IMR-90 (cell line): ENCODE measurements around the gene SLC29A1. TPM values are rescaled to one million over a fixed set of nuclear protein-coding genes. Genes with fewer than 3 reads are reported as not detected.

Source experiments
- ATAC-seq: fragments of 200-7000 bp; cut with Tn5 transposase; 2 replicates; pipeline ENCODE4 v1.9.1; 2020; ENCODE audit warnings: low read depth, mild to moderate bottlenecking, moderate library complexity
- BruUV-seq: library from RNA; stranded (reverse); fragments of 400-500 nt; replicated peaks from 2 replicates; lab custom pipeline; 2021; lab: Mats Ljungman, UMichigan
- CTCF ChIA-PET: fragments of 300-600 bp; formaldehyde crosslinking; extraction: SDS; loops from one replicate; lab custom pipeline; 2021; ENCODE audit warnings: antibody characterized with exemption; lab: Yijun Ruan, JAX
- POLR2A ChIA-PET: fragments of 300-600 bp; sonication (Branson Sonifier 250); formaldehyde crosslinking; loops from one replicate; lab custom pipeline; 2022; ENCODE audit warnings: antibody characterized with exemption; ENCODE audit not compliant: unreplicated experiment; lab: Charles Lee
- DNase-seq: peaks from one replicate; pipeline ENCODE4 v3.0.0; 2013
- H2AFZ ChIP-seq: replicated peaks from 2 replicates; pipeline ENCODE3; 2013; ENCODE audit warnings: low read length, mild to moderate bottlenecking; ENCODE audit not compliant: poor library complexity
- H2AK5ac ChIP-seq: 2 replicates; pipeline ENCODE4 v1.6.1; 2013; ENCODE audit warnings: low read depth, low read length, inconsistent platforms
- H2AK9ac ChIP-seq: replicated peaks from 2 replicates; pipeline ENCODE3; 2013; ENCODE audit warnings: mild to moderate bottlenecking, low read depth, low read length, moderate library complexity; ENCODE audit not compliant: poor library complexity
- H2BK120ac ChIP-seq: 2 replicates; pipeline ENCODE4 v1.6.1; 2013; ENCODE audit warnings: low read depth, low read length, inconsistent platforms
- H2BK15ac ChIP-seq: 3 replicates; pipeline ENCODE4 v1.6.1; 2013; ENCODE audit warnings: low read depth, low read length, inconsistent platforms
- H2BK20ac ChIP-seq: 2 replicates; pipeline ENCODE4 v1.6.1; 2013; ENCODE audit warnings: low read depth, mild to moderate bottlenecking, inconsistent platforms, low read length, moderate library complexity
- H2BK5ac ChIP-seq: 2 replicates; pipeline ENCODE4 v1.6.1; 2013; ENCODE audit warnings: mild to moderate bottlenecking, low read depth, low read length, inconsistent platforms; ENCODE audit not compliant: poor library complexity, severe bottlenecking
- H3K14ac ChIP-seq: replicated peaks from 2 replicates; pipeline ENCODE4 v1.6.1; 2013; ENCODE audit warnings: low read depth, low read length, inconsistent platforms
- H3K18ac ChIP-seq: 2 replicates; pipeline ENCODE4 v1.6.1; 2013; ENCODE audit warnings: low read depth, low read length, control low read depth
- H3K23ac ChIP-seq: 2 replicates; pipeline ENCODE4 v1.6.1; 2013; ENCODE audit warnings: low read depth, low read length, inconsistent platforms
- H3K27ac ChIP-seq: 2 replicates; pipeline ENCODE4 v1.5.1; 2013; ENCODE audit warnings: mild to moderate bottlenecking, control low read depth, low read length; ENCODE audit not compliant: insufficient read depth
- H3K27me3 ChIP-seq: 2 replicates; pipeline ENCODE4 v1.6.1; 2013; ENCODE audit warnings: low read length; ENCODE audit not compliant: control insufficient read depth, insufficient read depth
- H3K36me3 ChIP-seq: 2 replicates; pipeline ENCODE4 v1.6.1; 2013; ENCODE audit warnings: low read length, mixed read lengths; ENCODE audit not compliant: control insufficient read depth, insufficient read depth
- H3K4ac ChIP-seq: 2 replicates; pipeline ENCODE4 v1.6.1; 2013; ENCODE audit warnings: low read depth, low read length, inconsistent platforms
- H3K4me1 ChIP-seq: 2 replicates; pipeline ENCODE4 v1.6.1; 2013; ENCODE audit warnings: low read length, mixed read lengths; ENCODE audit not compliant: control insufficient read depth, insufficient read depth
- H3K4me2 ChIP-seq: 2 replicates; pipeline ENCODE4 v1.6.1; 2013; ENCODE audit warnings: low read depth, mild to moderate bottlenecking, control low read depth, low read length, moderate library complexity
- H3K4me3 ChIP-seq: 2 replicates; pipeline ENCODE4 v1.5.1; 2013; ENCODE audit warnings: low read depth, mild to moderate bottlenecking, control low read depth, low read length, moderate library complexity; ENCODE audit not compliant: insufficient read depth
- H3K56ac ChIP-seq: 2 replicates; pipeline ENCODE4 v1.6.1; 2013; ENCODE audit warnings: low read length, inconsistent platforms; ENCODE audit not compliant: insufficient read depth; ENCODE audit errors: extremely low read depth
- H3K79me1 ChIP-seq, 2 experiments: 2 replicates each; pipeline ENCODE4 v1.6.1; 2013; ENCODE audit warnings: low read length in 2 of 2, inconsistent platforms in 1 of 2, low read depth in 1 of 2
- H3K9ac ChIP-seq: 2 replicates; pipeline ENCODE4 v1.6.1; 2013; ENCODE audit warnings: low read depth, low read length, control low read depth
- H3K9me1 ChIP-seq: 2 replicates; pipeline ENCODE4 v1.6.1; 2013; ENCODE audit warnings: low read length, inconsistent platforms; ENCODE audit not compliant: insufficient read depth
- H3K9me3 ChIP-seq: 2 replicates; pipeline ENCODE4 v1.6.1; 2013; ENCODE audit warnings: low read length; ENCODE audit not compliant: control insufficient read depth, insufficient read depth
- H4K20me1 ChIP-seq: 2 replicates; pipeline ENCODE4 v1.6.1; 2013; ENCODE audit warnings: low read length, inconsistent platforms; ENCODE audit not compliant: insufficient read depth
- H4K5ac ChIP-seq: 2 replicates; pipeline ENCODE4 v1.6.1; 2013; ENCODE audit warnings: mild to moderate bottlenecking, low read depth, low read length, control low read depth
- H4K8ac ChIP-seq, 2 experiments: 2 replicates each; pipeline ENCODE4 v1.6.1; 2013; ENCODE audit warnings: low read depth in 2 of 2, low read length in 2 of 2, control low read depth in 1 of 2, inconsistent platforms in 1 of 2
- H4K91ac ChIP-seq: 2 replicates; pipeline ENCODE4 v1.6.1; 2013; ENCODE audit warnings: low read depth, low read length, inconsistent platforms; ENCODE audit not compliant: insufficient read depth
- CHD1 ChIP-seq: IDR thresholded peaks from 2 replicates; pipeline ENCODE4 v1.6.1; 2012; ENCODE audit warnings: low read depth, low read length, improper control_type of control experiment
- CTCF ChIP-seq: conservative IDR thresholded peaks from 2 replicates; pipeline ENCODE4 v1.5.1; 2012; ENCODE audit warnings: mild to moderate bottlenecking, low read depth, low read length, improper control_type of control experiment
- MAFK ChIP-seq: IDR thresholded peaks from 2 replicates; pipeline ENCODE4 v1.6.1; 2012; ENCODE audit warnings: low read depth, low read length, improper control_type of control experiment
- MAZ ChIP-seq: IDR thresholded peaks from 2 replicates; pipeline ENCODE4 v1.6.1; 2012; ENCODE audit warnings: low read depth, mild to moderate bottlenecking, low read length, improper control_type of control experiment, moderate library complexity, borderline replicate concordance
- MXI1 ChIP-seq: IDR thresholded peaks from 2 replicates; pipeline ENCODE4 v1.6.1; 2012; ENCODE audit warnings: low read depth, mild to moderate bottlenecking, low read length, moderate library complexity, borderline replicate concordance
- SMC3 ChIP-seq: fragments of 150-350 bp; IDR thresholded peaks from 2 replicates; pipeline ENCODE4 v1.6.1; 2016; ENCODE audit warnings: low read depth, mild to moderate bottlenecking, antibody characterized with exemption, low read length, moderate library complexity
- WGBS, 2 experiments: methylation state at CpG; one replicate each; pipeline versions ENCODE4 v1.1.5 to v1.1.7; 2013; ENCODE audit warnings: missing lambda C conversion rate in 2 of 2; ENCODE audit not compliant: insufficient read length in 1 of 2; ENCODE audit errors: extremely low coverage in 2 of 2; 5-methylcytosine and 5-hydroxymethylcytosine counted together
- dilution Hi-C: fragments of 300-500 bp; cut with HindIII; formaldehyde crosslinking; loops from one replicate; pipeline ENCODE4 v1.14.3; 2018; ENCODE audit warnings: low sequenced_read_pairs; ENCODE audit not compliant: unreplicated experiment
- in situ Hi-C: fragments of 300-500 bp; cut with MboI; formaldehyde crosslinking; loops from 3 replicates; pipeline ENCODE4 v1.14.3; 2019; ENCODE audit warnings: low sequenced_read_pairs, inconsistent platforms, mixed read lengths
- intact Hi-C: fragments of 100-400 bp; cut with micrococcal nuclease; formaldehyde crosslinking; loops from 2 replicates; pipeline ENCODE4 v1.10.0; 2022
- polyA plus RNA-seq, 3 experiments: library from polyadenylated mRNA; depleted of rRNA; stranded (reverse); fragments of >200 nt; gene quantifications; 2 replicates each; pipeline ENCODE4 v1.2.3, GENCODE V29; 2012; ENCODE audit warnings: low replicate concordance in 1 of 3
- total RNA-seq: library from RNA; depleted of rRNA; stranded (reverse); fragments of >200 nt; gene quantifications from 2 replicates; pipeline ENCODE4 v1.2.3, GENCODE V29; 2012

SLC29A1 gene
- total and polyA plus RNA-seq, 2 of the 4 experiments (the other 2 are of a cell fraction) = 4.1 to 22.1 TPM

DNA sequence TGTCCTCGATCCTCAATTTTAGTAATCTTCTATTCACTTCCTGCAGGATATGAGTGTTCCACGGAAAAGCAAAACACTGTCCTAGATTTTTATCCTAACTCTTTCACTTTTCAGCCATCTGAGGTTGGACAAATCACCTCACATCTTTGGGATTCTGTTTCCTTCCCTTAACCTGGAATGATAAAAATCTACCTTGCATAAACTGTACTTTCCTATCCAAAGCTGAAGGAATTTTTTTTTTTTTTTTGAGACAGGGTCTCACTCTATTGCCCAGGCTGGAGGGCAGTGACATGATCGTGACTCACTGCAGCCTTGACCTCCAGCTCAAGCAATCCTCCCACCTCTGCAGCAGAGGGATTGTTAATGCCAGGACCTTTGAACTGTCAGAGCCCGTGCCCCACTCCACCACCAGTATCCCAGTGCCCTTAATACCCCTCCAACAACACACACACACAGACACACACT, 44.3 kb upstream of the SLC29A1 start:
- WGBS, 2 experiments = 0% methylated on average over 2 of the region's 4 CpGs; no CpG with 5 or more reads in 1 of the 2 experiments
- Histone ChIP-seq H3K27ac (no peak overlapping the region), H4K8ac (peak overlapping the region in 1 of 2 experiments; percentile 40; a peak in 1 of 4 replicates), H3K9me3 (no peaks in the 10 kb centered on the region), H4K91ac (no peak overlapping the region), H3K4me1 (no peaks in the 10 kb centered on the region), H3K4ac (peak overlapping the region; percentile 20; the same call in 1 of the 2 replicates), H4K20me1 (no peaks in the 10 kb centered on the region; the same call in 1 of the 2 replicates), H3K27me3 (peaks cover 9% of the 10 kb centered on the region), H3K14ac (0 out of 2 replicates have a peak overlapping the region, but pooled peaks have one; percentile 58), H3K79me1 (no peaks in the 10 kb centered on the region), H3K36me3 (no peaks in the 10 kb centered on the region), H3K4me3 (no peak overlapping the region), H2BK5ac (no peak overlapping the region), H2BK120ac (peak overlapping the region; percentile 64), H2BK20ac (0 out of 2 replicates have a peak overlapping the region, but pooled peaks have one; percentile 9), H2BK15ac (no peak overlapping the region), H4K5ac (no peak overlapping the region), H3K18ac (no peak overlapping the region), H3K9ac (no peak overlapping the region), H2AFZ (no peak overlapping the region), H3K4me2 (no peak overlapping the region), H3K56ac (no peak overlapping the region), H2AK9ac (peak overlapping the region; percentile 35), H2AK5ac (0 out of 2 replicates have a peak overlapping the region, but pooled peaks have one; percentile 15), H3K23ac (no peak overlapping the region), H3K9me1 (0 out of 2 replicates have a peak, but pooled peaks cover 9% of the 10 kb centered on the region)
- dilution Hi-C loops = no loop called here
- ChIA-PET POLR2A (no interaction called here), CTCF (no interaction called here)
- no TSS peak for BruUV-seq
- intact Hi-C loops = no loop called here
- in situ Hi-C loops = no loop called here
- peak; percentile 19; the same call in 1 of the 2 replicates for ATAC-seq
- no peak for TF ChIP-seq CHD1
- TF ChIP-seq MXI1 = no peak
- TF ChIP-seq CTCF = no peak
- no peak for TF ChIP-seq SMC3
- no peak for TF ChIP-seq MAFK
- no peak for TF ChIP-seq MAZ
- no peak for DNase-seq
